ENCODE data around the gene TP73. TPM values are rescaled to one million over a fixed set of nuclear protein-coding genes. Genes with fewer than 3 reads are reported as not detected.

TP73 gene
- total RNA-seq, 1 experiment from 2014 or later: 6.9 TPM

DNA sequence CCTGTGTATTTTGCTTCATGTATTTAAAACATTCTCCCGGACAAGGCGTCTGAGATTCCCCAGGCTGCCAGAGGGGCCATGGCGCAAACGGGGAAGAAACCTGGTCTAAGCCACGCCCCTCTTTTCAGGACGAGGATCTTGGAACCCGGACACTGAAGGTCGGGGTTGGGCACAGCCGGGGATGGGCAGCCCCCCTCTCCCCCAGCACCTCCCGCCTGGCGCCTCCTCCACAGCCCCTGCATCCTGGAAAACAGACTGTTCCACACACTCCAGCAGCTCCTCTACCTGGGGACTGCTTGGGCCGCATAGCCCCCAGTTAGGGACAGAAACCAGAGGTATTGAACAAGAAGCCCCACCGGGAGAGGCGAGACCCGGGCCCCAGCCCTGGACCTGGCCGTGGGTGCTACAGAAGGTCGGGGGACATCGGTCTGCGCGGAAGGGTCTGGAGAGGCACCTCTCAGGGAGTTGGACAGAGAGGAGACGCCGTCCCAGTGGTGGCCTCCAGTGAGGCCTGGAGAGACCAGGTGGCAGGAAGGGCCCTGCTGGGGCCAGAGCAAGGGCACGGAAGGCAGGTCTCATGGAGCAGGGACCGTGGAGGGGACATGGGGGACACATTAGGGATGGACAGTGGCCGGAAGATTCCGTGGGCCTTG lies 5.4 kb downstream of the TP73 start:
- peaks cover 78% of the 10 kb centered on the region for H3K27me3 ChIP-seq (ENCODE audit: insufficient read depth, low read depth)
- TF ChIP-seq, protein P1, sequence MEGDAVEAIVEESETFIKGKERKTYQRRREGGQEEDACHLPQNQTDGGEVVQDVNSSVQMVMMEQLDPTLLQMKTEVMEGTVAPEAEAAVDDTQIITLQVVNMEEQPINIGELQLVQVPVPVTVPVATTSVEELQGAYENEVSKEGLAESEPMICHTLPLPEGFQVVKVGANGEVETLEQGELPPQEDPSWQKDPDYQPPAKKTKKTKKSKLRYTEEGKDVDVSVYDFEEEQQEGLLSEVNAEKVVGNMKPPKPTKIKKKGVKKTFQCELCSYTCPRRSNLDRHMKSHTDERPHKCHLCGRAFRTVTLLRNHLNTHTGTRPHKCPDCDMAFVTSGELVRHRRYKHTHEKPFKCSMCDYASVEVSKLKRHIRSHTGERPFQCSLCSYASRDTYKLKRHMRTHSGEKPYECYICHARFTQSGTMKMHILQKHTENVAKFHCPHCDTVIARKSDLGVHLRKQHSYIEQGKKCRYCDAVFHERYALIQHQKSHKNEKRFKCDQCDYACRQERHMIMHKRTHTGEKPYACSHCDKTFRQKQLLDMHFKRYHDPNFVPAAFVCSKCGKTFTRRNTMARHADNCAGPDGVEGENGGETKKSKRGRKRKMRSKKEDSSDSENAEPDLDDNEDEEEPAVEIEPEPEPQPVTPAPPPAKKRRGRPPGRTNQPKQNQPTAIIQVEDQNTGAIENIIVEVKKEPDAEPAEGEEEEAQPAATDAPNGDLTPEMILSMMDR (conservative IDR thresholded peaks at IDR 0.05): no peak
- no peak for TF ChIP-seq EZH2 (IDR thresholded peaks at IDR 0.05; ENCODE audit: low read depth)
- CTCF ChIA-PET: no interaction called here

DNA sequence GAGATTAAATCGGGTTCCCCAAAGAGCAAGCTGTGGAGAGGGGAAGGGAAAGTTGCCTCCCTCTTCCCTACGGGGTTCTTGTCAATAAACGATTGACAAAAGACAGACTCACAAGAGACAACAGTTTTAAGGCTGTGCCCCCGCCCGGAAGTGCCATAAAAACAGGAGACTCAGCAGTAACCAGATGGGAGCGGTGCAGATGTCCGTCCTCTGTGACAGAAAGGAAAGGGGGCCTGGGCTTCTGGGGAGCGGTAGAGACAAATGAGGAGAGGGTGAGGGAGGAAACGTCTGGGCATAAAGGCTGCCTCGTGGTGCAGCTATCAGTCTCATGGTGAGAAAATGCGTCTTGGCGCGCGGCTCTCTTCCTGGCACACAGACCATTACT lies 5.9 kb downstream of the TP73 start:
- DNase-seq: no peak
- peaks cover 7% of the 10 kb centered on the region; the same call in 1 of the 2 replicates for H3F3A ChIP-seq (ENCODE audit: insufficient read depth, low read depth)
- H3K27ac ChIP-seq: no peak overlapping the region
- H2AFZ ChIP-seq: no peak overlapping the region
- H3K36me3 ChIP-seq (ENCODE audit: low read depth): no peaks in the 10 kb centered on the region
- H3K4me1 ChIP-seq (replicated peaks; ENCODE audit: insufficient read depth): no peaks in the 10 kb centered on the region
- TF ChIP-seq EZH2 (IDR thresholded peaks at IDR 0.05; ENCODE audit: low read depth): no peak
- TF ChIP-seq, protein P1 (conservative IDR thresholded peaks at IDR 0.05): no peak
- H3K4me3 ChIP-seq: no peak overlapping the region
- H3K9me3 ChIP-seq (ENCODE audit: insufficient read depth, low read depth): no peaks in the 10 kb centered on the region
- H3K9me2 ChIP-seq (ENCODE audit: insufficient read depth): no peaks in the 10 kb centered on the region
- H3K27me3 ChIP-seq (ENCODE audit: insufficient read depth, low read depth): peaks cover 77% of the 10 kb centered on the region
- ChIA-PET POLR2A (ENCODE audit: unreplicated experiment) (no interaction called here), CTCF (no interaction called here)
- BruUV-seq (replicated peaks): no TSS peak
- H4K20me1 ChIP-seq (ENCODE audit: insufficient read depth): no peaks in the 10 kb centered on the region; the same call in 1 of the 2 replicates
- H3K4me2 ChIP-seq: no peak overlapping the region
- intact Hi-C loops (cut with micrococcal nuclease; ENCODE audit: unreplicated experiment): no loop called here
- H3K79me2 ChIP-seq (ENCODE audit: low read depth): no peaks in the 10 kb centered on the region

More for the DNA sequence above, 5.4 kb downstream of the TP73 start:
- no peak overlapping the region for H2AFZ ChIP-seq
- H3K9me2 ChIP-seq (ENCODE audit: insufficient read depth): no peaks in the 10 kb centered on the region
- H3K4me2 ChIP-seq: no peak overlapping the region
- no peak overlapping the region for H3K27ac ChIP-seq
- H3K79me2 ChIP-seq (ENCODE audit: low read depth): no peaks in the 10 kb centered on the region
- intact Hi-C loops (cut with micrococcal nuclease; ENCODE audit: unreplicated experiment): no loop called here
- POLR2A ChIA-PET (ENCODE audit: unreplicated experiment): no interaction called here
- H3K36me3 ChIP-seq (ENCODE audit: low read depth): no peaks in the 10 kb centered on the region
- DNase-seq: no peak
- H4K20me1 ChIP-seq (ENCODE audit: insufficient read depth): no peaks in the 10 kb centered on the region; the same call in 1 of the 2 replicates
- H3K9me3 ChIP-seq (ENCODE audit: insufficient read depth, low read depth): no peaks in the 10 kb centered on the region
- BruUV-seq (replicated peaks): no TSS peak
- no peak overlapping the region for H3K4me3 ChIP-seq
- peaks cover 5% of the 10 kb centered on the region; the same call in 1 of the 2 replicates for H3F3A ChIP-seq (ENCODE audit: insufficient read depth, low read depth)
- no peaks in the 10 kb centered on the region for H3K4me1 ChIP-seq (replicated peaks; ENCODE audit: insufficient read depth)

DNA sequence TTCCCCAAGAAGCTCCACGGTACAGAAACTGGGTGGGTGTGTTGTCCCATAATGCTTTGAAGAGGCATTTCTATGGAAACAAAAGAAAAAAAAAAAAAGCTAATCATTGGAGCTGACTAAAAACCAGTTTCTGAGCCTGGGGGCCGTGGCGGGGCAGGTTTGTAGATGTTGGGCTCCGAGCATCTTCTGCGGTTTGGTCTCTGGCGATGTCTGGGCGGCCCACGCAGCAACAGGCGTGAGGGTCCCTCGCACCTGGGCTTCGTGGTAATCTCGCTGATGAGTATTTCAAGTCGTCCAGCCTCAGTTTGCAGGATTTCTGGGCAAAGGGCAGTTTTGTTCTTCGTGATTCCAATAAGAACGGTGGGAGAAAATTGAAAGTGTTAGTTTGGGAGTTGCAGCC lies 6.8 kb downstream of the TP73 start:
- intact Hi-C loops (cut with micrococcal nuclease; ENCODE audit: unreplicated experiment): no loop called here

More for the DNA sequence above, 6.8 kb downstream of the TP73 start:
- Histone ChIP-seq H3K9me3 (ENCODE audit: insufficient read depth, low read depth) (no peaks in the 10 kb centered on the region), H3K4me3 (no peak overlapping the region), H4K20me1 (ENCODE audit: insufficient read depth) (no peaks in the 10 kb centered on the region; the same call in 1 of the 2 replicates), H3K27ac (no peak overlapping the region), H3K27me3 (ENCODE audit: insufficient read depth, low read depth) (peaks cover 72% of the 10 kb centered on the region), H3F3A (ENCODE audit: insufficient read depth, low read depth) (0 out of 2 replicates have a peak, but pooled peaks cover 4% of the 10 kb centered on the region), H3K79me2 (ENCODE audit: low read depth) (no peaks in the 10 kb centered on the region), H3K36me3 (ENCODE audit: low read depth) (no peaks in the 10 kb centered on the region), H2AFZ (no peak overlapping the region), H3K4me2 (no peak overlapping the region), H3K4me1 (replicated peaks; ENCODE audit: insufficient read depth) (no peaks in the 10 kb centered on the region), H3K9me2 (ENCODE audit: insufficient read depth) (no peaks in the 10 kb centered on the region)
- DNase-seq: no peak
- CTCF ChIA-PET: no interaction called here
- TF ChIP-seq, protein P1 (conservative IDR thresholded peaks at IDR 0.05): no peak
- TF ChIP-seq EZH2 (IDR thresholded peaks at IDR 0.05; ENCODE audit: low read depth): no peak
- BruUV-seq (replicated peaks): no TSS peak
- POLR2A ChIA-PET (ENCODE audit: unreplicated experiment): no interaction called here
